Liver (tissue), 3 donors: ENCODE results near the gene CYP24A1.

ENCODE experiments used
- EGR1 ChIP-seq, 2 donors: IDR thresholded peaks; 2 replicates each; pipeline ENCODE4 v1.6.1; 2016 to 2018; ENCODE audit warnings: antibody characterized with exemption in 2 of 2, low read depth in 2 of 2
- FOXA1 ChIP-seq: IDR thresholded peaks from 2 replicates; pipeline ENCODE4 v1.6.1; 2016; ENCODE audit warnings: antibody characterized with exemption
- FOXA2 ChIP-seq: IDR thresholded peaks from 2 replicates; pipeline ENCODE4 v1.6.1; 2016; ENCODE audit warnings: antibody characterized with exemption
- GABPA ChIP-seq, 2 donors: IDR thresholded peaks in 1 of 2; conservative IDR thresholded peaks in 1 of 2; 2 replicates each; pipeline ENCODE4 v1.6.1; 2016; ENCODE audit warnings: antibody characterized with exemption in 2 of 2, mild to moderate bottlenecking in 1 of 2, moderate library complexity in 1 of 2
- JUND ChIP-seq, 2 donors: IDR thresholded peaks; 2 replicates each; pipeline ENCODE4 v1.6.1; 2016; ENCODE audit warnings: antibody characterized with exemption in 2 of 2
- MAX ChIP-seq: IDR thresholded peaks from 2 replicates; pipeline ENCODE4 v1.6.1; 2016; ENCODE audit warnings: antibody characterized with exemption
- RAD21 ChIP-seq, 2 donors: IDR thresholded peaks; 2 replicates each; pipeline ENCODE4 v1.6.1; 2016; ENCODE audit warnings: antibody characterized with exemption in 2 of 2, mild to moderate bottlenecking in 2 of 2
- REST ChIP-seq: IDR thresholded peaks from 2 replicates; pipeline ENCODE4 v1.6.1; 2016; ENCODE audit warnings: antibody characterized with exemption, mild to moderate bottlenecking
- RXRA ChIP-seq, 2 donors: IDR thresholded peaks; 2 replicates each; pipeline ENCODE4 v1.6.1; 2017 to 2018; ENCODE audit warnings: antibody characterized with exemption in 2 of 2, mild to moderate bottlenecking in 1 of 2
- SP1 ChIP-seq: IDR thresholded peaks from 2 replicates; pipeline ENCODE4 v1.6.1; 2018; ENCODE audit warnings: antibody characterized with exemption, mild to moderate bottlenecking
- TAF1 ChIP-seq: conservative IDR thresholded peaks from 2 replicates; pipeline ENCODE4 v1.6.1; 2016; ENCODE audit warnings: antibody characterized with exemption, mild to moderate bottlenecking
- YY1 ChIP-seq: IDR thresholded peaks from 2 replicates; pipeline ENCODE4 v1.6.1; 2016; ENCODE audit warnings: antibody characterized with exemption, mild to moderate bottlenecking
- TF ChIP-seq, protein P1 (sequence below): IDR thresholded peaks from 2 replicates; pipeline ENCODE4 v1.6.1; 2016; ENCODE audit warnings: antibody characterized with exemption
- TF ChIP-seq, protein P2 (sequence below): fragments of 150-350 bp; IDR thresholded peaks from 2 replicates; pipeline ENCODE4 v1.5.1; 2017; ENCODE audit warnings: improper control_type of control experiment, low read depth, low read length; ENCODE audit not compliant: missing input control
- donor health status: healthy.
- donor health status: healthy.

- TF ChIP-seq, protein P1, sequence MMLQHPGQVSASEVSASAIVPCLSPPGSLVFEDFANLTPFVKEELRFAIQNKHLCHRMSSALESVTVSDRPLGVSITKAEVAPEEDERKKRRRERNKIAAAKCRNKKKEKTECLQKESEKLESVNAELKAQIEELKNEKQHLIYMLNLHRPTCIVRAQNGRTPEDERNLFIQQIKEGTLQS: no peak
- no peak for TF ChIP-seq TAF1
- TF ChIP-seq, protein P2, sequence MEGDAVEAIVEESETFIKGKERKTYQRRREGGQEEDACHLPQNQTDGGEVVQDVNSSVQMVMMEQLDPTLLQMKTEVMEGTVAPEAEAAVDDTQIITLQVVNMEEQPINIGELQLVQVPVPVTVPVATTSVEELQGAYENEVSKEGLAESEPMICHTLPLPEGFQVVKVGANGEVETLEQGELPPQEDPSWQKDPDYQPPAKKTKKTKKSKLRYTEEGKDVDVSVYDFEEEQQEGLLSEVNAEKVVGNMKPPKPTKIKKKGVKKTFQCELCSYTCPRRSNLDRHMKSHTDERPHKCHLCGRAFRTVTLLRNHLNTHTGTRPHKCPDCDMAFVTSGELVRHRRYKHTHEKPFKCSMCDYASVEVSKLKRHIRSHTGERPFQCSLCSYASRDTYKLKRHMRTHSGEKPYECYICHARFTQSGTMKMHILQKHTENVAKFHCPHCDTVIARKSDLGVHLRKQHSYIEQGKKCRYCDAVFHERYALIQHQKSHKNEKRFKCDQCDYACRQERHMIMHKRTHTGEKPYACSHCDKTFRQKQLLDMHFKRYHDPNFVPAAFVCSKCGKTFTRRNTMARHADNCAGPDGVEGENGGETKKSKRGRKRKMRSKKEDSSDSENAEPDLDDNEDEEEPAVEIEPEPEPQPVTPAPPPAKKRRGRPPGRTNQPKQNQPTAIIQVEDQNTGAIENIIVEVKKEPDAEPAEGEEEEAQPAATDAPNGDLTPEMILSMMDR: no peak
- TF ChIP-seq REST: no peak
- no peak for TF ChIP-seq MAX
- no peak for TF ChIP-seq YY1
- TF ChIP-seq RAD21 (IDR thresholded peaks at IDR 0.05): no peak
- TF ChIP-seq GABPA (IDR thresholded peaks at IDR 0.05 in 1 of 2, conservative IDR thresholded peaks at IDR 0.05 in 1 of 2): no peak
- no peak for TF ChIP-seq EGR1 (IDR thresholded peaks at IDR 0.05; ENCODE audit: low read depth in 2 of 2)
- TF ChIP-seq FOXA2: no peak
- no peak for TF ChIP-seq JUND (IDR thresholded peaks at IDR 0.05)
- no peak for TF ChIP-seq SP1
- no peak for TF ChIP-seq RXRA (IDR thresholded peaks at IDR 0.05)
- TF ChIP-seq FOXA1: no peak
Observed at GRCh38 chr20:54158856-54159418, 14.8 kb downstream of the CYP24A1 start.
